Stimulated activated CD4-positive, alpha-beta T cell treated with anti-CD3 and anti-CD28 coated beads, Interleukin-12 subunit alpha, Interleukin-12 subunit beta, amount 100 ng/mL, for 4 hours (primary cell): Measurements from ENCODE around the gene CD52.
"Not testable (repeated sequence)": the region's sequence is repeated elsewhere in the genome, so short reads cannot be mapped to it uniquely, and the experiment has no call there.

Experiments
- DNase-seq: peaks from one replicate; pipeline ENCODE4 v3.0.0-alpha.2; 2020

The CD52 gene

GRCh38 chr1:26284597-26285347 lies 33.0 kb upstream of the CD52 start:
- DNase-seq = peak; percentile 93

DNA sequence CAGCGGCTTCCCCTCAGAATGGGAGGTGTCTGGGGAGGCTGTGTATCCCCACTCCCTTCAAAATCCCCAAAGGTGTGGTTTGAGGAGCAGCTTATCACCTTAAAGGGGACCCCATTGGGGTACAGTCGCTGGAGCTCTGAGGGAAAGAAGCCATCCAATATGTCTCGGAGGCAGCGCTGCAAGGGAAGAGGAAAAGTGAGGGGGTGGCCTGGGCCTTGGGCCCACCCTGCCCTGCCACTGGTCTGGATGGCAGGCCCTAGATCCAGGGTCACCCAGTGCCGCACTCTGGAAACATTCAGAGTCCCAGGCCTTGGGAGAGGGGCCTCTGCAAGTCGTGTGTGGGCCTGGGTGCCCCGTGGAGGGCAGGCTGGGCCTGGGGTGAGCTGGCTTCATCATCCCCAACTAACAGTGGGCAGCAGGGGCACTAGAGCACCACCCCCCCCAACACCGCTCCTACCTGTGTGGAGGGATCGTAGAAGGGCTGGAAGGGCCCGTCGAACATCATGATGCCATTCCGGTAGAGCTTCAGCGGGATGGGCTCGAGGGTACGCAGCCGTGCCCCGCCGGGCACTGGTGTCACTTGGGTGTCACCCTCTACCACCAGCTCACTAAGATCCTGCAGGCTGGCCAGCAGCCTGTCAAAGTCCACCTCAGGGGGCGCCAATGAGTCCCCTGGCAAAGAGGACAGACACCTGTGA lies 32.2 kb upstream of the CD52 start:
- DNase-seq = no peak

GRCh38 chr1:26286064-26286416 lies 31.7 kb upstream of the CD52 start:
- no peak for DNase-seq

DNA sequence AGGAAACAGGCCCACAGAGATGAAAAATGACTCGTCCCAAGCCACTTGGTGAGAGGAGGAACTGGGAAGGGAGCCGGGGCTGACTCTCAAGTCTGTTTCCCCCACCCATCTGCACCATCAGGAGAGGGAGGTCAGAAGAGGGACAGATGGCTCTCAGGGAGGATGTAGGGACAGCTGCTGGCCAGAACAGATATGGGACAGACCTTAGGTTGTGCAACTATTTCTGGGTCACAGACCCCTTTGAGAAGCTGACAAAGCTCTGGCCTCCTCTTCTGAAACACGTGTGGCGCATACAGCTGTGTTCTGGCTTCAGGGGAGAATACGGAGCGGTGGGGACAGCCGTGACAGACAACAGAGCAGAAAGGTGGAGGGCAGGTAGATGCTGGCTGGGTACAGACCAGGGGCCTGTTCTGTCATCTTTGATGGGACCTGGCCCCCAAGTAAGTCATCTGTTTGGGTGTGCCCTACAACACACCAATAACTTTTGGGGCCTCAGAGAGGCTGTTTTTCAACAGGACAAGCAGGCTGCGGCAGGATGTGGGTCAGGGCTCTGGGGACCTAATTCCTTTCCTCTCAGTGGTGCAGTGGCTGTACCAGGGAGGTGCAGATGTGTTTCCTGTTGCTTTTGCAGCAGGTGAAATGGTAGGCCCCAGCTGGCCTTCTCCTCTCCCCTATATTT lies 30.6 kb upstream of the CD52 start:
- no peak for DNase-seq

DNA sequence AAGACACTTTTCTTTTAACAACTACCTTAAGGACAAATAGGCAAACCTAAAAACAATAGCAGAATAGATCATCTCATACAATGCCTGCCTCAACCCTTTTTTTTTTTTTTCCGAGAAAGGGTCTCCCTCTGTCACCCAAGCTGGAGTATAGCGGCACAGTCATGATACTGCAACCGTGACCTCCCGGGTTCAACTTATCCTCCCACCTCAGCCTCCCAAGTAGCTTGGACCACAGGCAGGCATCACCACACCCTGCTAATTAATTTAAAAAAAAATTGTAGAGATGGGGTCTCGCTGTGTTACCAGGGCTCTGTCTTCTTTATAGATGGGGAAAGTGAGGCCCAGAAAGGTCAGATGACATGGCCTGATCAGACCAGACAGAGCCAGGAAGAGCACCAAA lies 29.9 kb upstream of the CD52 start:
- no peak for DNase-seq

DNA sequence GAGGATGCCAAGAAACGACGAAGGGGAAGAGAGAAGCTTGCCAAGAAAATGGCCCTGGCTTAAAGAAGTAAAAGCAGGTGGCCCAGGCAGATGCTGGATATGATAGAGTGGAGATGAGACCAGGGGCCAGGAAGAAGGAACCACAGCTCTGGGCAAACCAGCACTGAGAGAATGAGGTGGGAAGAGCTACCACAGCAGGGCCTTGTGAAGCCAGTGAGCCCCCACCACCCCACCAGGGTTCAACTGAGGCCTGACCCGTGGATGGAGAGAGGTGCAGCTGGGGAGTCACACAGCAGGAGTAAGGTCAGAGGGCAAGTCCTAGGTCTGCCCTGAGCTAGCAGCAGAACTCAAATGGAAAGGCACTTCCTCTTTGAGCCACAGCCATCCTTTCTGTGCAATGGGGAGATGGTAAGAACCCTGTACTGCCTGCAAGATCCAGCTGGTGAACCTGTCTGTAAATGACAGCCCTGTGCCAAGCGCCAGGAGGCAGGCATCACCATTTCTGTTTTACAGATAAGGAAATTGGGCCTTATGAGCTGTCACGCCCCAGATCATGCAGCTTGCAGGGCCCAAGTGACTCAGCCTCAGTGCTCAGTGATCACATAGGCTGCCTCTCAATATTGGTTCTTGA lies 29.3 kb upstream of the CD52 start:
- DNase-seq = peak; percentile 61

DNA sequence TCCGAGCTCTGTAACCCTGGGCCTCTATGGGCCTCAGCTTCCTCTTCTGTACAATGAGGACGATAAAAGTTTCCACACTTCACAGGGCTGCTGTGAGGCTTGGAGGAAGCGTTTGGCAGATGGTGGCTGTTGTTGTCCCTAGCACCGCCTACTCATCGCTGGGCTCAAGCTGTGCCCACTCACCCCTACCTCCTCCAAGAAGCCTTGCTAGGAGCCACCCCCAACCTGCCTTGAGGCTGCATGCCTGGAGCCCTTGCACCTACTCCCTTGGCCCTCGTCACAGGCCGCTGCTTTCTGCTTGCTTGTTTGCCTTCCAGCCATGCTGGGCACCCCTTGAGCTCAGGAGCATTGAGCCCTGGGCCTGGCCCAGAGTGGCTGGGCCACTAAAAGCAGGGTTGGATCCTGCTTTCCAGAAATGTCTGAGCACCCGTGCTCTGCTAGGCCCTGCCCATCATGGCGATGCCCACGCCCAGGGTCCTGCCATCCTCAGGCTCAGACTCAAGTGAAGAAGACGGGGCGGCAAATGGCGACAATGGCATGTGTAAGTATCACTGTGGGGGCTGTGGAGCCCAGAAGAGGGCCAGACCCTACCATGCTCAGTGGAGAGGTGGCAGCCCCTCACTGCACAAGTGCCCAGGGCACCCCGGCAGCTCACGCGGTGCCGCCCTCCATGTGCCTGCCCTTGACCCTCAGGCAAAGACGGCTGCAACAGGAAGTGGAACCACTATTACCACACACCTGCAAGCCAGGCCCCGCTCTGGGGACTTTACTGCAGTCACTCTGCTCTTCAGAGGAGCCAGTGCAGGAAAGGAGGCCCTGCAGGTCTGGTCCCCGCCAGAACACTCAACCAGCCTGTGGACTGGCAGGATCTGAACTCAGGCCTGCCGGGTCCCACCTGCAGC lies 28.3 kb upstream of the CD52 start:
- DNase-seq = no peak

DNA sequence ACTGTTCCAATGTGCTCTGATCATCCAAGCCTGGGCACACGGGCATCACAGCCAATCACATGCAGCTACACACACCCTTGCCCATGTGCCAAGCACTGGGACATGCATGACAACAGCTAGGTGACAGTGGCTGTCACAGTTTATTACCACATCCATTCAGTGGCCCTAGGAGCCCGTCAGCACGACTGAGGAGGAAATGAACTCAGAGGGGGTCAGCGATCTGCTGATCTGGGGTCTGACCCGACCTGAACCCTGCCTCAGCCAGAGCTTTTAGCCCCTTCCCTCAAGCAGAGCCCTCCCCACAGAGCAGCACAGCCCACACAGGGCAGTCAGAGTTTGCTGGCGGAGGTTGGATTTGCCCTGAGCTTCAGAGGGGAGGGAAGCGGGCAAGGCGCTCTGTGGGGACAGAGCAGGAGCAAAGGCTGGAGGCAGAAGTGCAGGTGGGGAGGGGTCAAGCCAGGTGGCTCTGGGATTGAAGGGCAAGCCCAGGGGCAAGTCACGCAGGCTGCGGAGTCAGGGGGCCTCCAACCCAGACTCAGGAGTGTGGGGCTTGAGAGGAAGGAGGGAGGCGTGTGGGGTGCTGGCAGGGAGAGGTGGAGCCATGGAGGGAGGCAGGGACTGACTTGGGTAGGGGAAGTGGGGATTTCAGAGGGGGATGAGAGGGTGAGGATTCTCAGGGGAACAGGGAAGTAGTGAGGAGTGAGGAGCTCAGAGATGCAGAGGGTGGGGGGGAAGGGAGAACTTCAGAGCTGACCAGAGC lies 27.5 kb upstream of the CD52 start:
- no peak for DNase-seq

DNA sequence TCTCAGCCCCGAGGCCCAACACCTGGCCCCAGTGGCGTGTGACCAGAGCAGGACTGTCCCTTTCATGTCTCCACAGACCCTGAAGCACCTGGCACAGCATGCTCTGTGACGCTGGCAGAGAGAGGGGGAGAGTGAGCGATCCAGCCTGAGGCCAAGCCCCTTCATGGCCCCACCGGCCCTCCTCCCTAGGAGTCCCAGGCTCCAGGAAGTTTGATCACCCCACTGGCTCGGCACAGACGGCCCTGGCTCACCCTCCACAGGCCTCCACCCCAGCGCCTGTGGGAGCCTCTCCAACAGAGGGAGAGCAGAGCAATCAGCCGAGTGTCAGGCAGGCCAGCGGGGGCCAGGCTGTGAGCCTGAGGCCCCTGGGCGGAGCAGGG lies 26.9 kb upstream of the CD52 start:
- DNase-seq = no peak

DNA sequence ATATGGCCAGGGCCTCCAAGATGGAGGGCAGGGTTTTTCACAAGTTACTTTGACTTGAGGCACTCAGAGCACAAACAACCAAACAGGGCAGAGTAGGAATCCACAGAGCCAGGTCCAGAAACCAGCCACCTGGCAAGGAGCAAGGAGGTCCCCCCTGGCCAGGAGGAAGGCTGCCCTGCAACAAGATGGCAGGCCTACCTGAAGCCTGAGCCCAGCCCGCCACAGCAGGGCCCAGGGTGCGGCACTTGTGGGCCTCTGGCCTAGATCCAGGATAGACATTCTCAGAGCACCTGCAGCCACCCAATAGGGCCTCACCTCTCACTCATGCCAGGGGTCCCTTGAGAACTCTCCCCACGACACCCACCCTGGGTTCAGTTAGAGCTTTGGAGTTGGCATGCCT lies 26.3 kb upstream of the CD52 start:
- no peak for DNase-seq

- no peak for DNase-seq
Measured at GRCh38 chr1:26291939-26292338, 25.8 kb upstream of the CD52 start.

GRCh38 chr1:26292735-26293134 lies 25.0 kb upstream of the CD52 start:
- not testable (repeated sequence) for DNase-seq

GRCh38 chr1:26293911-26294463 lies 23.8 kb upstream of the CD52 start:
- DNase-seq = no peak

DNA sequence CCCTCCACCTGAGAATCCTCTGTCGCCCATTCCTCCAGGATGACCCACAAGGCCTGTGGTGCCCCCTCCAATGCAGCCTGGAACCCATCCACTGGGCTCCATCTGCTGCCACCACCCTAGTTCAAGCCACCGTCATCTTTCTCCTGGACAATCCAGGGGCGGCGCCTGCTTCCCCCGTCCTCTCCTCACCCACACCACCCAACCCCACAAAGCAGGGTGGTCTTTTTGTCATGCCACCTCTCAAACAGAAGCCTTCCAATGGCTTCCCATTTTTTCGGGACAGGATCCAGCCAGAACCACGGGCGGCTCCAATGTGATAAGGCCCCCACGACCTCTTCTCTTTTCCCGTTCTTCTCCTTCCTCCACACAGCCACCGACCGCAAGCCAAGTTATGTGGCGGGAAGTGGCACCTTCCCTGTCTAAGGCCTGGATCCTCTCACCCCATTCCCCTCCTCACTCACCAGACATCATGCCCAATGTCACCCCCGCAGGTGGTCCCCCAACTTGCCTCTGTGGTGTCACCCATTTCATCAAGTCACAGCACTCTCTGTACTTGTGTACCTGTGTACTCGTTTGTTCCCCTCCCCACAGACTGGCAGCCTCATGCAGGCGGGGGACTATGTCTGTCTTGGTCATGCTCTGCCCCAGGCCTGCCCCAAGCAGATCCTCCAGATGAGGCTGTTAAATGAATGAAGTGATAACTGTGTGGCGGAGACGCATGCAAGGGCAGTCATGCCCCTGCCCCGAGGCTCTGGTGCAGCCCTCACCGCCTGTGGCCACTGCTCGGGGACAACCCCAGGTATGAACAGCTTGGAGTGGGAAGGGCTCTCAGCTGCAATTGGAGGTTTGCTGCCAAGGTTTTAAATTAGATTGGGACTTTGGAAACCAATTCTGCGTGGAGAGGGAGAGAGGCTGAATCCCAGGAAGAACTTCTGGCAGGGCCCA lies 22.3 kb upstream of the CD52 start:
- no peak for DNase-seq

GRCh38 chr1:26296340-26297056 lies 21.3 kb upstream of the CD52 start:
- DNase-seq = no peak

GRCh38 chr1:26297057-26297790 lies 20.5 kb upstream of the CD52 start:
- no peak for DNase-seq

- no peak for DNase-seq
Measured at GRCh38 chr1:26297791-26298124, 20.0 kb upstream of the CD52 start.

- DNase-seq = no peak
Measured at GRCh38 chr1:26300578-26301275, 17.0 kb upstream of the CD52 start.
